Dermis microvascular lymphatic vessel endothelial cell (primary cell): ENCODE measurements around the gene BTN2A1. TPM values are rescaled to one million over a fixed set of nuclear protein-coding genes. Genes with fewer than 3 reads are reported as not detected.
"Not testable (repeated sequence)": the region's sequence is repeated elsewhere in the genome, so short reads cannot be mapped to it uniquely, and the experiment has no call there.

Source experiments
- DNase-seq, 2 donors: peaks; one replicate each; pipeline versions ENCODE4 v3.0.0 to v3.0.0-alpha.2; 2010; ENCODE audit warnings: low read depth in 2 of 2
- total RNA-seq: library from RNA; depleted of rRNA; stranded (reverse); fragments of >200 nt; gene quantifications from 2 replicates; pipeline ENCODE4 v1.2.1, GENCODE V29; 2014

BTN2A1 gene
- total RNA-seq, 1 donor from 2014 or later = 6.0 TPM

DNA sequence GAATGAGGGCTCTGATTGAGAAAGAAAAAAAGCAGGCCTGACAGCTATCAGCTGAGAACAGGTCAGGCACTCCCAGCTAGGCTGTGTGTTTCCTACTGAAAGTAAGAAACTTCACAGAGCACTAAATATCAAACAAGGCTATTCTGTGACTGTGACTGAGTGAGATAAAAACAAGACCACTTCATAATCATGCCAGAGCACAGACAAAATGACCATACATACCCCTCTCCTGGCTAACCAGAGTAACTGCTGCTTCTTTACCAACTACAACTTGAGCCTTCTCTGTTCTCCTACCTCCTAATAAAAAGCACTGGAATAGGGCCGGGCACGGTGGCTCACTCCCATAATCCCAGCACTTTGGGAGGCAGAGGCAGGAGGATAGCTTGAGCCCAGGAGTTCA is 35.5 kb downstream of the BTN2A1 start:
- peak in 1 of 2 donors; percentile 35 for DNase-seq

DNA sequence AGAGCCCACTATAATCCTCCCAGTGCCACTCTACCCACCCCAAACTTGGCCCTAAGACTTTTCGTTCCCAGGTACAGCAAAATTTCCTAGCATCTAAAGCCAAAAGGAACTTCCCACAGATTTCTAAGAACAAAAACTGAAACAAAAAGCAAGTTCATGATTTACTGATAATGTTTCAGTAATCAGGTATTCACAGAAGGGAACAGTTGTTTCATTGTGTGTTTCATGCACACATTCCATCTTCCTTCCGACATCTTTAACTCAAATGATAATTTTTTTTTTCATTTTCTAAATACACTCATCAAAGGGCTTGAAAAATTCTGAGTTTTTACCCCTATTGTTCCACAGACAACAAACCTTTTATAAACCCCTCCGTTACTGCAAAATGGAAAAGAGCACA is 36.4 kb downstream of the BTN2A1 start:
- DNase-seq = no peak

DNA sequence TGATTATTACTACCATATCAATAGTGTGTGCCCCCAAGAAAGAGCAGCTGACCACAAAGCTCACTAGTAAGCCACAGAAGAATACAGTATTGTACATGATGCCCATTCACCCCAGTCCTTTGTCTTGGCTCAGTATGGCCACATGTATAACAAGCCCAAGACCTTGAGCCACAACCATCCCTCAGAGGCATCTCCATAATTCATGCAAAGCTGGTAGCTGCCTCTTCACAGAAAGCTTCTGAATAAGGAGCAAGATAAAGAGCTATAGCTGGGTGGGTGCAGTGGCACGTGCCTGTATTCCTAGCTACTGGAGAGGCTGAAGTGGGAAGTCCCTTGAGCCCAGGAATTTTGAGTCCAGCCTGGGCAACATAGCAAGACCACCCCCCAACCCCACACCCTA is 37.5 kb downstream of the BTN2A1 start:
- no peak for DNase-seq

DNA sequence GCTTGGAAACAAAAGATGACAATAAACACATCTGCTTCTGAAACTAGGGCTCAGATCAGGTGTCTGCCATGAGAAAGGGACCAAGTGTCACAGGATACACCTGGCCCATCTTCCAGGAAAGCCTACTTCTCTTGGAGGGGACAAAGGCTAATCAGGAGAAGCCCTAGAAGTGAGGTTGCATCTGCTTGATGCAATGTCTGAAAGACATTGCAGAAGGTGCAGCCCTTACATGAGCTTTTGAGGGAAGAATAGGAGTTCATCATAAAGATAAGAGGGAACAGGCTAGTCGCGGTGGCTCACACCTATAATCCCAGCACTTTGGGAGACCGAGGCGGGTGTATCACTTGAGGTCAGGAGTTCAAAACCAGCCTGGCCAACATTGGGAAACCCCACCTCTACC is 39.9 kb downstream of the BTN2A1 start:
- no peak for DNase-seq

DNA sequence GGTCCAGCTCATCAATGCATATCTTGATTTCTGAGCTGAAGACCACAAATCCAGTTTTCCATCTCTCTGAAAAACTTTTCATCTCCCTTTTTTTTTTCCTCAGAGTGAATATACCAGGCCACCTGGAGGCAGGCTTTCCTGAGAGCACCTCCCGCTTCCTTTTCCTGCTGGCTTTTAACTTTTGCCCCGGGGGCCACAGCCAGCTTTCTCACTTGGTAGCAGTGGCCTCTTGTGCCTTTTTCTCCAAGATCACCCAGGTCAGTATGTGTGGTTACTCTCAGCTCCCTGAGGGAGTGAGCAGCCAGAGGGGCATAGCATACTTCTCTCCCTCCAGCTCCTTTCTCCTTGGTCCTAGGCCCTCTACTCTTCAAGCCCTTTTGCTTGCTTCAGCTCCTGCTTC is 42.3 kb downstream of the BTN2A1 start, which contains the start of gene BTN1A1:
TSS of gene BTN1A1 (plus strand) at position 202 of the 400 bp plus-strand sequence. CDS start 984 bp downstream, outside the sequence.
- no peak for DNase-seq

DNA sequence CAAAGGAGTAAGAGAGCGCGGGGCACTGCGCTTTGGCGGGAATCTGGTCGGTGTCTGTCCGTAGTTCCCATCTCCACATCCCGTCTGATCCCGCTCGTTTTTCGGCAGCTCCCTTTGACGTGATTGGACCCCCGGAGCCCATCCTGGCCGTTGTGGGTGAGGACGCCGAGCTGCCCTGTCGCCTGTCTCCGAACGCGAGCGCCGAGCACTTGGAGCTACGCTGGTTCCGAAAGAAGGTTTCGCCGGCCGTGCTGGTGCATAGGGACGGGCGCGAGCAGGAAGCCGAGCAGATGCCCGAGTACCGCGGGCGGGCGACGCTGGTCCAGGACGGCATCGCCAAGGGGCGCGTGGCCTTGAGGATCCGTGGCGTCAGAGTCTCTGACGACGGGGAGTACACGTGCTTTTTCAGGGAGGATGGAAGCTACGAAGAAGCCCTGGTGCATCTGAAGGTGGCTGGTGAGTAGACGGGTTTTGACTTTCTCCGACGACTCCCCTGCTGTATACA is 43.8 kb downstream of the BTN2A1 start:
- DNase-seq = peak in 1 of 2 donors; percentile 1

DNA sequence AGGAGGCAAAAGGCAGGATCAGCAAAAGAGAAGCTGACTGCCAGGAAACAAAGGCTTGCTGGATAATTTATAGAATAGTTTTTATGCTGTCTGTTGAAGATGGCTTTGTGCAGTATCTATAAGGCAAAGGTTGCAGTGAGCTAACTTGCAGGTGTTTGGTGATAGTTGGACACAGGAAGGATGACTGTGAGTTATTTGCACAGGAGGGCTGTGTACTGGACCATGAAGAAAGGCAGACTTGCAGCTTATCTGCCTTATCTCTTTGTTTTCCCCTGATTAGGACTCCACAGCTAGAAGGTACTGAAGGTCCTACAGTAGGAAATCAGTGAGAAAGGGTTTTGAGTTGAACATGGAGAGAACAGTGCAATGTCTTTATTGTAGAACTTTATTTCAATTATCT is 44.4 kb downstream of the BTN2A1 start:
- no peak for DNase-seq

DNA sequence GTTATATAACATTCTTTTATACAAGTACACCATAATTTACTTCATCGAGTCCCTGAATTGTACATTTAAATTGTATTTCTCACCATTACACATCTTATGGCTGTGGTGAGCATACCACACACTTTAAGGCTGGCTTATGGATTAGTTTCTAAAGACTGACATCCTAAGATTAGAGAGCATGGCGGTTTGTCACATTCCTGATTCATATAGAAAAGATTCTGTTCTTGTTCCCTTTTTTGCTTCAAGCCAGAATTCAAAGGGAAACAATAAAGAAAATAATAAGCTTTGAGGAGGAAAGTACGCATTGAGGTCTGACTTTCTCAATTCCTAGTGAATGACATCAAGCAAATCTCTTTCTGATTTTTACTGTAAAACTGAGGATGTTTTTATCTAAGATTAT is 44.9 kb downstream of the BTN2A1 start:
- DNase-seq = no peak

DNA sequence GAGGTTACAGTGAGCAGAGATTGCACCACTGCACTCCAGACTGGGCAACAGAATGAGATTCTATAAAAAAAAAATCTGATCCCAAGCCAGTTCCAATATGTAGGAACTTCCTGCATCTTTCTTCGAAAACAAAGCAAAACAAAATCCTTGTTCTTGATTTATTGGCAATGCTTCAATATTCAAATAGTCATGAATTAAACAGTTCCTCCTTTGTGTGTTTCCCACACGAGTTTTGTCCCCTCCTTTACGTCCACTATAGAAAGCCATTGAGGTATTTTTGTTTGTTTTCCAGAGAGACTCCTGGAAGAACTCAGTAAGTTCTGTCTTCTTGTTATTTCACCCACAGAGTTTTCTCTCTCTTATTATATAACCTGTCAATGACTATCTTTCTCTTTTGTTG is 49.9 kb downstream of the BTN2A1 start:
- no peak for DNase-seq

DNA sequence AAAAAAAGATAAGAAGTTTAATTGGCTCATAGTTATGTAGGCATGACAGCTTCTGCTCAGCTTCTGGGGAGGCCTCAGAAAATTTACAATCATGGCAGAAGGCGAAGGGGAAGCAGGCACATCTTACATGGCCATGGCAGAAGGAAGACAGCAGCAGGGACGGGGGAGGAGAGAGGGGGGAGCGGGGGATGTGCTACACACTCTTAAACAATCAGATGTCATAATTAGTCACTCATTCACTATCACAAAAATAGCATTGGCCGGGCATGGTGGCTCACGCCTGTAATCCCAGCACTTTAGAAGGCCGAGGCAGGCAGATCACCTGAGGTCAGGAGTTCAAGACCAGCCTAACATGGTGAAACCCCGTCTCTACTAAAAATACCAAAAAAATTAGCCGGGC is 53.3 kb downstream of the BTN2A1 start:
- not testable (repeated sequence) for DNase-seq

DNA sequence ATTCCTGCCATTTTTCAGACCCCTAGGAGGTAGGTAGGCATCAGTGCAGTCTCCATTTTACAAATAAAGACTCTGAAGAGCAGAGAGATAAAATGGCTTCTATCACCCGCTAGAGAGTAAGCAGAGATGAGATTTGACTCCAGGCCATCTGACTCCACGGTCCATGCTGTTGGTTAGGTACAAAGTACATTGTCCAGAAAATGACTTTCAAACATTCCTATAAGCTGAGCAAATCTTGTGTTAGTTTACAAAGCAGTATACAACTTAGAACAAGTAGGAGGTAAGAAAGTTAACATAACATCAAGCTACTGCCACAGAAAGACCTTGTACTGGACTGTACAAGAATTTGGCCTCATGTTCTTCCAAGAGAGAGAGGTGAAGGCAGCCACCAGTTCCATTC is 57.2 kb downstream of the BTN2A1 start:
- DNase-seq = no peak

DNA sequence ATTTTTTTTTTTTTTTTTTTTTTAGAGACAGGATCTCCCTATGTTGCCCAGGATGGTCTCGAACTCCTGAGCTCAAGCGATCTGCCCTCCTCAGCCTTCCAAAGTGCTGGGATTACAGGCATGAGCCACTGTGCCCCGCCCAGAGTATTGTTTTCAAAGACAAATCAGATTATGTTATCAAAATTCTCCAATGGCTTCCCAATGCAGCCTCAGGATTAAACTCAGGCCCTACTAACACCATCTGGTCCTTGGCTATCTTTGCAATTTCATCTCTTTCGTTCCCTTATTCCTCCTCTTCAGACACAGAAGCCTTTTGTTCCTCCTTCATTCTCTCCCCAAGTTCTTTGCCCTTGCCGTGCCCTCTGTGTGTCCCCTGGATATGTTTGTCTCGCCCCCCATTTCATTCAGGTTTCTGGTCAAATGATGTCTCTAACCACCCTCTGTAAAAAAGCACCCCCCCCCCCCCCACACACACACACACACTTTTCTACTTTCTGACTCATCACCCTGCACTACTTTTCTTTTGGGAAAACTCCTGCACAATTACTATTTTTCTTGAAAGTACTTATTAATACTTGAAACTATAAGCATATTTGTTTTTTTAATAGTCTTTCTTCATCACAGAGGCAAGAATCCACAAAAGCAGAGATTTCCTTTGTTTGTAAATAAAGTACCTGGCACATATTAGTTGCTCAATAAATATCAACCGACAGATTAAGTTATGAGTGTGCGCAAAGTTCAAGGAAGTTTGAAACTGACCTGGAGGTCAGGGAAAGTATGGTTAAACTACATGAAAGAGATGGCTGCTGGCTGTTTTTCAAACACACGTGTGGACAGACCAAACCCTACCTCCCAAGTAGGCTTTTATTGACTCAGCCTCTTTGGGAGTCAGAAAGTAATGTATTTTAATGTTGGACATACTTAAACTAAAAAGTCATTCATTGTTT is 59.0 kb downstream of the BTN2A1 start:
- no peak for DNase-seq

Other genes with a start within 250 kb of the BTN2A1 start
- gene BTN3A2, start 92.8 kb upstream of the BTN2A1 start, total RNA-seq = 15.8 and 17.8 TPM in 2 replicates
- gene BTN2A2, start 74.8 kb upstream of the BTN2A1 start, total RNA-seq = 9.2 and 10.9 TPM in 2 replicates
- 8.1 and 12.6 TPM in 2 replicates for gene BTN3A1, start 55.7 kb upstream of the BTN2A1 start, total RNA-seq
- 8.9 and 12.1 TPM in 2 replicates for gene BTN3A3, start 17.5 kb upstream of the BTN2A1 start, total RNA-seq
- gene BTN1A1, start 42.3 kb downstream of the BTN2A1 start, total RNA-seq = not detected in 2 replicates
- gene HMGN4, start 80.4 kb downstream of the BTN2A1 start, total RNA-seq = 46.1 and 59.6 TPM in 2 replicates
- gene ABT1, start 139.0 kb downstream of the BTN2A1 start, total RNA-seq = 18.4 and 20.2 TPM in 2 replicates
- 12.5 and 15.7 TPM in 2 replicates for gene ZNF322, start 201.8 kb downstream of the BTN2A1 start, total RNA-seq